Measurements from ENCODE around the gene ELMO1. TPM values are rescaled to one million over a fixed set of nuclear protein-coding genes. Genes with fewer than 3 reads are reported as not detected.

The ELMO1 gene
- total RNA-seq, 1 experiment from 2014 or later: 7.8 TPM

DNA sequence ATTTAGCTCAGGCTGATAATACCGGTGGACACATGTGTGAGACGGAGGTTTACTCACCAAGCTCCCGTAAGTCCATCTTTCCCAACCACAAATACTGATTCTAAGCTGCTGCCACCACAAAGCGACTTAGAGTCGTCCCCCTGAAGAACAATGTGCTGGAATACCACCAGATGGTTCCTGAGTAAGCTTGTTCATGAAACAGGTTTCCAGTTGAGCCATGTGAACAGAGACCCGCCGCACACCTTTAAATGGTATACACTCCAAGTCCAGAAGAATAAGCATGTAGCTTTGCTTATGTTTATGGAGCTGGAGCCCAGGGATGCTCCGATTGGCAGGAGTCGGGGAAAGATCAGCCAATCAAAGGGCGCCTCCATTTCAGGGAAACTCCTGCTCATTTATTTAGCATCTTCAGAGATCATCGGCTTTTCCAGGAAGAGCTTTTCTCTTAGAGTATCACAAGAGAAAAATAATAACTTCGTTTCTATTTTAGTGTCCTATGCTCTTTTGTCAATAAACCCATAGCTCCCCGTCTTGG is 462.7 kb downstream of the ELMO1 start:
- peaks cover 12 to 15% of the 10 kb centered on the region in 2 experiments for H3K4me1 Mint-ChIP-seq
- DNase-seq: no peak
- H3K27ac Mint-ChIP-seq: peak overlapping the region in 1 of 3 experiments; percentile 87; a peak in 3 of 7 replicates
- H3K4ac ChIP-seq (ENCODE audit: low read depth, low read length): no peak overlapping the region
- H3K79me2 ChIP-seq (ENCODE audit: insufficient read depth, low read length): no peaks in the 10 kb centered on the region
- no peak overlapping the region for H3K9ac ChIP-seq (ENCODE audit: extremely low read depth, insufficient read length, low read length)
- peak overlapping the region; percentile 15 for H2BK12ac ChIP-seq (ENCODE audit: insufficient read length, low read depth, low read length)
- peak overlapping the region; percentile 27 for H3K18ac ChIP-seq (ENCODE audit: insufficient read length, low read depth, low read length)
- no peaks in the 10 kb centered on the region for H3K9me3 ChIP-seq (ENCODE audit: control insufficient read depth, low read depth, low read length)
- no peak overlapping the region for H4K91ac ChIP-seq (ENCODE audit: insufficient read length, low read depth, low read length)
- no peak overlapping the region for H3K27ac ChIP-seq (ENCODE audit: insufficient read length, low read depth, low read length)
- no peak overlapping the region for H4K8ac ChIP-seq (replicated peaks; ENCODE audit: insufficient read length, low read depth, low read length)
- H3K56ac ChIP-seq (ENCODE audit: insufficient read length, low read depth, low read length): no peak overlapping the region
- H3T11ph ChIP-seq (ENCODE audit: low read length): no peak overlapping the region
- no peaks in the 10 kb centered on the region for H3K27me3 Mint-ChIP-seq (ENCODE audit: low read depth)
- TF ChIP-seq, protein P1, sequence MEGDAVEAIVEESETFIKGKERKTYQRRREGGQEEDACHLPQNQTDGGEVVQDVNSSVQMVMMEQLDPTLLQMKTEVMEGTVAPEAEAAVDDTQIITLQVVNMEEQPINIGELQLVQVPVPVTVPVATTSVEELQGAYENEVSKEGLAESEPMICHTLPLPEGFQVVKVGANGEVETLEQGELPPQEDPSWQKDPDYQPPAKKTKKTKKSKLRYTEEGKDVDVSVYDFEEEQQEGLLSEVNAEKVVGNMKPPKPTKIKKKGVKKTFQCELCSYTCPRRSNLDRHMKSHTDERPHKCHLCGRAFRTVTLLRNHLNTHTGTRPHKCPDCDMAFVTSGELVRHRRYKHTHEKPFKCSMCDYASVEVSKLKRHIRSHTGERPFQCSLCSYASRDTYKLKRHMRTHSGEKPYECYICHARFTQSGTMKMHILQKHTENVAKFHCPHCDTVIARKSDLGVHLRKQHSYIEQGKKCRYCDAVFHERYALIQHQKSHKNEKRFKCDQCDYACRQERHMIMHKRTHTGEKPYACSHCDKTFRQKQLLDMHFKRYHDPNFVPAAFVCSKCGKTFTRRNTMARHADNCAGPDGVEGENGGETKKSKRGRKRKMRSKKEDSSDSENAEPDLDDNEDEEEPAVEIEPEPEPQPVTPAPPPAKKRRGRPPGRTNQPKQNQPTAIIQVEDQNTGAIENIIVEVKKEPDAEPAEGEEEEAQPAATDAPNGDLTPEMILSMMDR (conservative IDR thresholded peaks at IDR 0.05): no peak
- H3K23me2 ChIP-seq (ENCODE audit: insufficient read length, low read depth, low read length, poor library complexity, severe bottlenecking): no peaks in the 10 kb centered on the region
- no peak overlapping the region for H2AFZ ChIP-seq (ENCODE audit: low read length)
- no peak overlapping the region for H3K4me2 ChIP-seq (ENCODE audit: insufficient read depth, insufficient read length, low read length)
- H3K9me3 Mint-ChIP-seq: no peaks in the 10 kb centered on the region
- no peak overlapping the region for H2BK15ac ChIP-seq (ENCODE audit: low read depth, low read length)
- WGBS (ENCODE audit: extremely low coverage, insufficient read length, low lambda C conversion rate): no CpG with 5 or more reads among the region's 13 CpGs
- H2BK5ac ChIP-seq (ENCODE audit: insufficient read length, low read length): no peak overlapping the region
- H3K23ac ChIP-seq (ENCODE audit: insufficient read length, low read depth, low read length): no peak overlapping the region
- H3K4me1 ChIP-seq (ENCODE audit: insufficient read depth, low read length): peaks cover 2% of the 10 kb centered on the region; the same call in 1 of the 2 replicates
- H3K36me3 Mint-ChIP-seq (ENCODE audit: insufficient read depth in 1 of 3, low read depth in 3 of 3): no peaks in the 10 kb centered on the region
- no peaks in the 10 kb centered on the region for H4K20me1 ChIP-seq (ENCODE audit: control insufficient read depth, insufficient read depth, insufficient read length)
- no peak overlapping the region for H4K5ac ChIP-seq (ENCODE audit: insufficient read length, low read depth, low read length)
- H2BK120ac ChIP-seq (ENCODE audit: low read depth, low read length, poor library complexity, severe bottlenecking): no peak overlapping the region
- no peak overlapping the region for H2AK5ac ChIP-seq (ENCODE audit: insufficient read length, low read length)
- no peak overlapping the region for H3K14ac ChIP-seq (ENCODE audit: insufficient read depth, low read length)
- H2BK20ac ChIP-seq (ENCODE audit: low read depth, low read length, poor library complexity, severe bottlenecking): no peak overlapping the region
- no peaks in the 10 kb centered on the region for H3K27me3 ChIP-seq (ENCODE audit: insufficient read depth, low read length)
- H3K4me3 Mint-ChIP-seq: no peak overlapping the region
- H3K79me1 ChIP-seq (ENCODE audit: insufficient read depth, low read depth, low read length, poor library complexity, severe bottlenecking): no peaks in the 10 kb centered on the region
